ENCODE results near the gene AOC1.
"Not testable (repeated sequence)": the region's sequence is repeated elsewhere in the genome, so short reads cannot be mapped to it uniquely, and the experiment has no call there.

Gene AOC1

DNA sequence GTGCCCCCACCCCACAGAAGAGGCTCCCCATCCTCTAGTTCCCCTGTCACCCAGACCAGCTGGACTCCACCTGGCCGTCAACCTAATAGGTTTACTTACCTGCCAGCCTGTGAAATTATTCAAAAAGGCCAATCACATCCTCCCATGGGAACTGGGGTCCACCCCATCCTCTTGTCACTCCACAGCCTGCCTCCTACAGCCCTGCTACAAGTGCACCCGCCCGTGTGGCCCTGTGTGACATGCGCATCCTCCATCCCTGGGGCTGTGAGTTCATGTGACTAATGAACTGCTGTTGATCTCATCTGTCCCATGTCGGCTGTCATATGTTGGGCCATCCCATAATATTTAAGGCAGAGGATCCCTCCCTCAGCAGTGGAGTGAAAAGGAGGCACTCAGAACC is 39.4 kb downstream of the AOC1 start:
- no peak overlapping the region for H3K4me3 ChIP-seq (ENCODE audit: low read depth, low read length)

DNA sequence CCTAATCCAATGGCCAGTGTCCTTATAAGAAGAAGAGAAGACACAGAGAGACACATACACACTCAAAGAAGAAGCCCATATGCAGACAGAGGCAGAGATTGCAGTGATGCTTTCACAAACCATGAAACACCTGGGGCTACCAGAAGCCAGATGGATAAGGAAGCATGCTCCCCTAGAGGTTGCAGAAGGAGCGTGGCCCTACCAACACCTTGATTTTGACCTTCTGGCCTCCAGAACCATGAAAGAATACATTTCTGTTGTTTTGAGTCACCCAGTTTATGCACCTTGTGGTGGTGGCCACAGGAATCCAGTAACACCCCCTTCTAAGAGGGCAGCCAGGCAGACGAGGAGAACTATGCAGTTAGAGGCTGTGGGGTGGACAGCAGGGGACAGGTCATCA is 43.5 kb downstream of the AOC1 start:
- H3K4me3 ChIP-seq (ENCODE audit: low read depth, low read length): no peak overlapping the region

DNA sequence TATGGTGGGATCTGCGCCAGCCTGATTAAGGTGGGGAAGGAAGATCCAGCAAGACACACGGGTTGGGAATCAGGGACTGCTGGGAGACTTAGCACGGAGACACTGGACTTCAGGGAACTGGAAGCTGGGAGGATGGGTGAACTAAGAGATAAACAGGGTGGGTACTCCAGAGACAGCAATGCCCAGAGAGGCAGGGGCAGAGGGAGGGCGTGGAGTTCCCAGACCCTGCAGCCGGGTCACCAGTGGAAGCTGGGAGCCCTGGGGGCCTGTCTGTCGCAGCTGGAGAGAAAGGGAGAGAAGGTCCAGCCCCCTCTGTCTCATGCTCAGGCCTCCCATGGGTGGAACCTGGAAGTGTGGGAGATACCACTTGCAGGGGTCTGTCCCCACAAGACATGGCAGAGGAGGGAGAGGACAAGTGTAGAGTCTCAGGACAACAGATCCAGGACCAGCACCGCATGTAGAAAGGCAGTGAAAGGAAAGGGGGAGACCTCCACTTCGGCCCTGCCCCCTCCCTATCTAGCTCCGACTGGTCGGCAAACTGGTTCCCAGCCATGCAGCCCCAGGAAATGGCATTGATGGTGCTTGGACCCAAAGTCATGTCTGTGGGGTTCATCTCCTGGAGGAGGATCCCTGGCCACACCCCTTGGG is 44.4 kb downstream of the AOC1 start:
- H3K4me3 ChIP-seq (ENCODE audit: low read depth, low read length): no peak overlapping the region

DNA sequence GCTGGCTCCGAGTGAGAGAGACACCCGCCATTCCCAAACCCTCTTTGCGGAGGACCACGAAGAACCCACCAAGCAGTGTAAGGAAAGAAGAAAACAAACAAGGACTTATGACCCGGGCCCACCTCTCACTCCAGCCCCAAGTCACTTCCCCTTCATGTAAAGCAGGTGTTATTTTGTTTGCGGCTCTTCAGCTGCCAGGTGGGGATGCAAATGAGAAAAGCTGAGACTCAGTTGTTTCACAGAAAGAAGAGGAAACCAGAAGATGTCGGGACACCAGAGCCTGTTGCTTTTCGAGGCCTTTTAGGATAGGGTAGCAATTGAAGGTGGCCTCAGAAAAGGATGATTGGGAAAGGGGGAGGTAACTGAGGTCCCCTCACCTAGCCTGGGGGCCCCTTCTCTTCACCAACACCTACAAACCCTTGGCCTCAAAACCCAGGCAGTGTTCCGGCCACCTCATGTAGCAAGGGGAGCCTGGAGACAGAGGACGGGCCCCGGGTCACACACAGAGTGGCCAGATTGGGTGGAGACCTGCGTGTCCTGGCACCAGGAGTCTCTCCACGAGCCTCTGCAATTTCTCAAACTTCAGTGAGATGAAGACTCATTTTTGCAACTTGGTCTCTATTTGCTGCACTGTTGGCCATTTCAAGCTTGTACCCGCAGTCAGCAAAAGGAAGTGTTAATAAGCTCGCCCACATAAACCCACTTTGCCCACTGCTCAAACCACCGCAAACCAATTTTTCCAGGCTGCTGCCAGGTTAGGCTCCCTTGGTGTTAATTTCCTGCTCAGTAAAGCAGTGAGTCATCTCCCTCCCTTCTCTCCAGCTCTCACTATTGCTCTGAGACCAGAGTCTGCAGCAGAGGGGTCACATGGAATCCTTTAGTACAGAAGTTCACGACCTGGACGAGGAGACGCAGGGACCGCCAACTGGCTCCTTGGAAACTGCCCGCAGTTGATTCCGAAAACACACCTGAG is 45.5 kb downstream of the AOC1 start:
- H3K4me3 ChIP-seq (ENCODE audit: low read depth, low read length): no peak overlapping the region

DNA sequence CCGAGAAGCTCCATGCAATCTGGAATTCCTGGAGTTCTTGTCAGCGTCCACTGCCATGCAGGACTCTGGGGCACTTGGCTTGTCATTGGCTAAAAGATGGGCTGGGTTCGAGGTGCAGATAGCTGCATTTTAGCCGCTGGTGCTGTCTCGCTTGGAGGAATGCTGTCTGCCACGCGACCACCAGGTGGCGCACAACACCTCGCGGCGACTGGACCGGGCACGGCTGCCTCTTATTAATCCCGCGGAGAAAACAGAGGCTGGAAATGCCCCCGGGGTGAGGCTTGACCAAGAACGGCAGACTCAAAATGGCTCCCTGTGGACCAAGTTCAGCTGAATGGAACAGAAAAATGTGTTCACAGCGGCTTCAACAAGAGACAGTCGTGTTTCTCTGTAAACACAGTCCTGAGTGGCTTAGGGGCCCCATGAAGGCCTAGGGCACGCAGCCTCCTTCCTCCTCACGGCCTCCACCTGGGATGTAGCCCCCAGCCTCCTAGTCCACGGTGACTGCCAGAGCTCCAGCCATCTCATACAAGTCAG is 46.2 kb downstream of the AOC1 start:
- H3K4me3 ChIP-seq (ENCODE audit: low read depth, low read length): no peak overlapping the region

DNA sequence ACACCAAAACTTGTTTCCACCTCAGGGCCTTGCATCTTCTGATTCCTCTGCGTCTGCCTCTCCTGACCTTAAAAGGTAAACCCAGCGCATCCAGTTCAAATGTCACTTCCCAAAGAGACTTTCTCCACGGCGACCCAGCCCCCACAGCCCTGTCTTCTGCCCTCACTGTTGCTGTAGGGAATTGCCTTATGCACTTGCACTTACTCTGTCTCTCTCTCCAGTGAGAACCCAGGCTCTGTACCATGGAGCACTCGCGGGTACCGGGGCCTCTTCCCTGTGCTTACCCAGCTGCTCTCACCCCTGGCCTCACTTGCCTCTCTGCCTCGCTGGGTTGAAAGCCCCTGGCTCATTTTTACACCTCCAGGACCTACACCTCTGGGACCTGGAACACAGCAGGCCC is 48.4 kb downstream of the AOC1 start:
- no peak overlapping the region for H3K4me3 ChIP-seq (ENCODE audit: low read depth, low read length)

DNA sequence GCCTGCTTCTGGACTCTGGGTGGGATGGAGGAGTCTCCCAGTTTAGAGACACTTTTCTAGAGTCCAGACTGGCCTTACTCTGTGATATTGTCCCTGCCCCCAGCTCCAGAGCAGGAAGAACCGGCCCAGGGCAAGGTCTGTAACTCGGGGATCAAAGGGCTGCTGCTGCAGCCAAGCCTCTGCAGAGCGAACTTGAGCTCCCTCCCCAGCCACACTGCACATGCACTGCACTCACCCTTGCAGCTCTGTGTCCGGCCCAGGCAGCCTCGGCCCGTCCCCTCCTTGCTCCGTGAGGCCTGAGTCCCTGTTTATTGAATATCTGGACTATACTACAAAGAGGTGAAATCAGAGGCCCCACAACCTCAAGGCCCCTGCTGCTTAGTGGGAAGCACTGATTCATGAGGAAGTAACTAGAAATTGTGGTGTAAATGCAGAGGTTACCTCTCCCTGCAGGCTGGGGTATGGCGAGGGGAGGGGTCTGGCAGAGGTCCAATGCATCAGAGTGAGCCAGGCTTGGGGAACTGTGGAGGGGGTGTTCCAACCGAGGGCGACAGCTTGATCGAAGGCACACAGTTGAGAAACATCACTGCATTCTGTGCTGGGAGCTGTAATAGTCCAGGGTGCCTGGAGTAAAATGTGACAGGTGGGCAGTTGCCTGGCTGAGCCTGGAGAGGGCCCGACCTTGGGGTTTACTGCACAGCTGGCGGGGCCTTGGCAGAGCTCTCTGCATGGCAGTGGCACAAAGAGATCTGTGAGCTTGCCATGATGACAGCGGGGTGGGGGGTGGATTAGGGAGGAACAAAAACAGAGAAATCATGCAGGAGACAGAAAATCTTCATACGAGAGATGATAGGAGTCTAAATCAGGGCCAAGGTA is 49.1 kb downstream of the AOC1 start:
- H3K4me3 ChIP-seq (ENCODE audit: low read depth, low read length): no peak overlapping the region

DNA sequence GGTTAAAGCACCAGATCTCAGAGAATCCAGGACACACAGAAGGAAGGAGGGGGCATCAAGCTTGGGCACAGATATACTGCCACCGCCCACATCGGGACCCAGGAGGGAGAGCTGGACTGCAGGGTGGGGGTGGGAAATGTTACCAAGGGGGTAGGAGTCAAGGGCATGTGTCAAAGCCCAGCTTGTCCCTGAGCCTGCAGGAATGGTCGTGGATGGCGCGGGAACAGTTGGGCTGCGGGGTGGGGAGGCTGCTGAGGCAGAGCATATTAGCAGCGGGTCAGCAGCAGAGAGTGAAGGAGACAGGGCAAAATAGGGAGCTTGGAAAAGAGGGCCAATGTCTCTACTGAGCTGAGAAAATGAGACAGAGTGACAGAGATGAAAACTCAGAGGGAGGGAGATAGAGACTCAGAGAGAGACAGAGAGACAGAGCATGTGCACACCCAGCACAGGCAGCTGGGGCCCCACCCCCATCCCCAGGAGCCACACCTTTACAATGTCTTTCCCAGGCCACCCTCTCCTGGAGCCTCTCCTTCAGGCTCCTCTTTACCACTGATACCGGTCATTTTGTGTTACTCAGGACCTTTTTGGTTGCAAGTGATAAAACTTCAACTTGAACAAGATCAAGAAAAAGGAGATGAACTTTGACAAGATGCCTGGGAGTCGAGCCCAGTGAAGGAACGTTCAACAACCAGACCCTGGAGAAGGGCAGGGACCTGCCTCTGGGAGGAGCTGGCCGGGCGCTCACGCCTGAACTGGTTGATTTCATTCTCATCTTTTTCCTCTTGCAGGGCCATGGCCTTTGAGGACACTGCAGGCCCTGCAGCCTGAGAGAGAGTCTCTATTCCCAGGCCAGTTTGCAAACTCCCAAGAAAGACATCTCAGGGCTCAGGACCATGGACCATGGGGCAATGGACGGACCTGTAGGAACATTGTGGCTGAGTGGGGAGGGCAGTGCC is 50.0 kb downstream of the AOC1 start:
- no peak overlapping the region for H3K4me3 ChIP-seq (ENCODE audit: low read depth, low read length)

DNA sequence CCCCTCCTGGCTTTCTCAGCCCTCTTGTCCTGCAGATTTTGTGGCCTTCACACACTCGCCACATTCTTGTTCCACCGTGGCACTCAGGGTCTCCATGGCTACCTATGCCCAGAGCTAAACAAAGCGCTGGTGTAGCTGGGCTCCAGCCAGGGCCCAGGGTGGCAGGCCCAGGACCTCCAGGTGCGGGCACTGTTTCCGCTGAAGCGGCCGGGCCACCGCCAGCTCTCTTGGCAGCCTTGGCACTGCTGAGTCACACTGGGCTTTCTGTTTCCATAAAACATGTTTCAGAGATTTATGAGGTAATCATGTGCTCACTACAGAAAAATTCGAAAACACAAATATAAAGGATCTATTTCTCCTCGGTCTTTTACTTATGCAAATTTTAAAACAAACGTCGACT is 51.3 kb downstream of the AOC1 start:
- no peak overlapping the region for H3K4me3 ChIP-seq (ENCODE audit: low read depth, low read length)

DNA sequence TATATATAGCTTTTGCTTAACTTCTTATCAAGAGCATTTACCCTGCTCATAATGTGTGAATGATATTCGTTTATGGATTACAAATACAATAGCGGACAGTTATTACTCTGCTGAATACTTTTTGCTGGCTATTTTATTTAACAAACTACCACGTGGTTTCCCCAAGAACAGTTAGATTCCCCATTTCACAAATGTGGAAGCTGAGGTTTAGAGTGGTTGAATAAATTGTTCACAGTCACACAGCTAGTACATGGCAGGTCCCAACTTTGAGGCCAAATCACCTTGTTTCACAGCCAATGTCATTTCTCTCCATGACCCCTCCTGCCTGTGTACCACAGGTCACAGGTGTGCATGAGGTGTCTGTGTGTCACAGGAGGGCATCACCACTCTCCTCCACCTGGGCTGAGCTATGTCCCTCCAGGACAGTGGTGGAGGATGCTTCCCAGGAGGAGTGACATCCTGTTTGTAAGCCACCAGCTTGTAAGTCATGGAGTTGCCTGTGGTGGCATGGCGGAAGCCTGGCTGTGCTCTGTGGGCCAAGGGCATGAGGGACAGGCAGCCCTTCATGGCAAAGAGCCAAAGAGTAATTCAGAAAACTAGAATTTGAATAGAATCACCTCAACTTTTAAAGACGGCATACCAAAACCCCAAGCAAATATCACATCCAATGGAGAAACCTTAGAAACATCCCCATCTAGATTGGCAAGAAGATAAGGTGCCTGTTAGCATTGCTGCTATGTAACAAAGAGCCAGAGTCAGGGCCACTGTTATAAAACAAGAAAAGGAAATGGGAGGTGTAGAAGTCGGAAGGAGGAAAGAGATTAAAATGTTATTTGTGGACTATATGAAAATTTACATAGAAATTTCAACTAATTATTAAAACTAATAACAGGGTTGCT is 51.9 kb downstream of the AOC1 start:
- H3K4me3 ChIP-seq (ENCODE audit: low read depth, low read length): no peak overlapping the region

DNA sequence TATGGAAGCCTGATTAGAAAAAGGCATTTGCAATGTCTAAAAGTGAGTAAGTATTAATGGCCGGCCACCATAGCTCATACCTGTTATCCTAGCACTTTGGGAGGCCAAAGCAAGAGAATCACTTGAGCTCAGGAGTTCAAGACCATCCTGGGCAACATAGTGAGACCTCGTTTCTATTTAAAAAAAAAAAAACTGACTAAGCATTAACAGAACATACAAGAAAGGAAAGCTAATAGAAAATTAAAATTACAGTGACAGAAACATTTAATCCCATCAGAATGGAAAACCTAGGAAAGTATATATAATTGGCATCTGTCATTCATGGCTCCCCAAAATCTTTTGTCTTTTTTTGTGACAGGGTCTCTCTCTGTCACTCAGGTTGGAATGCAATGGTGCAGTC is 55.9 kb downstream of the AOC1 start:
- no peak overlapping the region for H3K4me3 ChIP-seq (ENCODE audit: low read depth, low read length)

DNA sequence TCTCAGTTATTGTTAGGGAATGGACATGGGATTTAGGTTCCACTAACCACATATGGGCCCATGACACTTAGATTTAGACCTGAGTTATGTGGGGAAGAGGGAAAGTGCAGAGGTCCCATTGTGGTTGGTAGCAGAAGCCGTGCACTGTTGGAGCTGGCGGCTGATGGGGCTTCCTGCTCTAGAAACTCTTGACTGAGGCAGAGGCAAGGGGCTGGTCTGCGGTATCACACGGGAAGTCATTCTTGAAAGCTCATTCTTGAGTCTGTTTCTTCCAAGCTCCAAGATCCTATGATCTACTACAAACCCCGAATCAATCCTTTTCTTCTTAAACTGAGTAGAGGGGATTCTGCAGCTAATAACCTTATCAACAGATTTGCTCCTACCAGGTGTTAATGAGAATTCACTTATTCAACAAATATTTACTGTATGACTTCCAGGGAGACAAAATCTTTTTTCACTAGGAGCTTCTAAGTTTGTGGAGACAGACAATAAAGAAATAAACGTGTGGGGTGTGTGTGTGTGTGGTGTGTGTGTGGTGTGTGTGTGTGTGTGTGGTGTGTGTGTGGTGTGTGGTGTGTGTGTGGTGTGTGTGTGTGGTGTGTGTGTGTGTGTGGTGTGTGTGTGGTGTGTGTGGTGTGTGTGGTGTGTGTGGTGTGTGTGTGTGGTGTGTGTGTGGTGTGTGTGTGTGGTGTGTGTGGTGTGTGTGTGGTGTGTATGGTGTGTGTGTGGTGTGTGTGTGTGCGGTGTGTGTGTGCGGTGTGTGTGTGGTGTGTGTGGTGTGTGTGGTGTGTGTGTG is 57.1 kb downstream of the AOC1 start:
- H3K4me3 ChIP-seq (ENCODE audit: low read depth, low read length): no peak overlapping the region

DNA sequence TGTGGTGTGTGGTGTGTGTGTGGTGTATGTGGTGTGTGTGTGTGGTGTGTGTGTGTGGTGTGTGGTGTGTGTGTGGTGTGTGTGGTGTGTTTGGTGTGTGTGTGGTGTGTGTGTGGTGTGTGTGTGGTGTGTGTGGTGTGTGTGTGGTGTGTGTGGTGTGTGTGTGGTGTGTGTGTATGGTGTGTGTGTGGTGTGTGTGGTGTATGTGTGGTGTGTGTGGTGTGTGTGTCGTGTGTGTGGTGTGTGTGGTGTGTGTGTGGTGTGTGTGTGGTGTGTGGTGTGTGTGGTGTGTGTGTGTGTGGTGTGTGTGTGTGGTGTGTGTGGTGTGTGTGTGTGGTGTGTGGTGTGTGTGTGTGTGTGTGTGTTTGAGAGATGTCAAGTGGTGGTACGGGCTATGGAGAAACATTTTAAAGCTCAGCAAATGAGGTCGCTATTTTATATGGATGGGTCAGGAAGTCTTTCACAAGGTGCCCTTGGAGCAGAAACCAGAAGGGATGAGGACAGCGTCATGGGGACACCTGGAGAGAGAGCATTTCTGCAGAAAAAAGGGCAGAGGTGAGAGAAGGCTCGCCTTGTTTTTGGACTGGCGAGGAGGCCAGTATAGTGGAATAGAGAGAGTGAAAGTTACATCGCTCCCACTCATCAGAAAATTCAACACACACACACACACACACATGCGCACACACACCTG is 58.1 kb downstream of the AOC1 start:
- not testable (repeated sequence) for H3K4me3 ChIP-seq (ENCODE audit: low read depth, low read length)

DNA sequence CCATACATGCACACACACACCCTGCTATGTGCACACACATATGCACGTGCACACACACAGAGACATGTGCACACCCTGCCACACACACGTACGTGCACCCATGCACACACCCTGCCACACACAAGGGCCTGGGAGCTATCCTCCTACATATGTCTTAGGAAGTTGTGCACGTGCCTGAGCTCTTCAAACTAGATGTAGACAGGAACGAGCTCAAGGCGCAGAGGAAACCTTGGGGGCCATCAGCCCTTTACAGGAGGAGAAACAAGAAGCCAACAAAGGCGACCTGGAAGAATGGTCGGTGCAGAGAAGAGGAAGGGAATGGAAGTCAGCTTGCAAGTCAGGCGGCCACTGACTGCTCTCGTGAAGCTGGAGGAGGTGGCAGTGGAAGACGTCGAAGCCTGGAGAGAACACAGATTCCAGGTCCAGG is 58.7 kb downstream of the AOC1 start:
- H3K4me3 ChIP-seq (ENCODE audit: low read depth, low read length): no peak overlapping the region
